Glutamatergic neuron (in vitro differentiated cells): Measurements from ENCODE around the gene SKA2. TPM values are rescaled to one million over a fixed set of nuclear protein-coding genes. Genes with fewer than 3 reads are reported as not detected.
A peak's percentile ranks its signal among the peaks of the same experiment; 100 is the strongest.

Source experiments
- DNase-seq: peaks from one replicate; pipeline ENCODE4 v3.0.0; 2022
- H3K27ac Mint-ChIP-seq: one replicate; pipeline ENCODE4 v1.8.0; 2020; ENCODE audit warnings: mild to moderate bottlenecking, mixed read lengths, inconsistent platforms; ENCODE audit not compliant: unreplicated experiment
- H3K27me3 Mint-ChIP-seq: one replicate; pipeline ENCODE4 v1.8.0; 2020; ENCODE audit warnings: mild to moderate bottlenecking, moderate library complexity, mixed read lengths, inconsistent platforms; ENCODE audit not compliant: unreplicated experiment
- H3K36me3 Mint-ChIP-seq: one replicate; pipeline ENCODE4 v1.8.0; 2020; ENCODE audit warnings: mild to moderate bottlenecking, mixed read lengths, inconsistent platforms; ENCODE audit not compliant: unreplicated experiment
- H3K4me1 Mint-ChIP-seq: one replicate; pipeline ENCODE4 v1.8.0; 2020; ENCODE audit warnings: mild to moderate bottlenecking, low read depth, mixed read lengths, inconsistent platforms; ENCODE audit not compliant: unreplicated experiment
- H3K4me3 Mint-ChIP-seq: one replicate; pipeline ENCODE4 v1.8.0; 2020; ENCODE audit warnings: mild to moderate bottlenecking, mixed read lengths, inconsistent platforms; ENCODE audit not compliant: unreplicated experiment
- H3K9me3 Mint-ChIP-seq: one replicate; pipeline ENCODE4 v1.8.0; 2020; ENCODE audit warnings: mild to moderate bottlenecking, moderate library complexity, mixed read lengths, inconsistent platforms; ENCODE audit not compliant: unreplicated experiment
- total RNA-seq: library from RNA; stranded (reverse); fragmentation: NEBNext Ultra II Directional; extraction: Animal tissue kit (Norgen Biotek cat#: 25700); gene quantifications from one replicate; pipeline ENCODE4 v1.2.1, GENCODE V29; 2021; ENCODE audit not compliant: unreplicated experiment
- TF ChIP-seq, protein P1 (sequence below): fragments of 200-600 bp; sonication (generic); IDR thresholded peaks from one replicate; pipeline ENCODE4 v1.5.0; 2021; ENCODE audit not compliant: partially characterized antibody, unreplicated experiment

SKA2 gene
- total RNA-seq, 1 donor from 2014 or later = 65.9 TPM

DNA sequence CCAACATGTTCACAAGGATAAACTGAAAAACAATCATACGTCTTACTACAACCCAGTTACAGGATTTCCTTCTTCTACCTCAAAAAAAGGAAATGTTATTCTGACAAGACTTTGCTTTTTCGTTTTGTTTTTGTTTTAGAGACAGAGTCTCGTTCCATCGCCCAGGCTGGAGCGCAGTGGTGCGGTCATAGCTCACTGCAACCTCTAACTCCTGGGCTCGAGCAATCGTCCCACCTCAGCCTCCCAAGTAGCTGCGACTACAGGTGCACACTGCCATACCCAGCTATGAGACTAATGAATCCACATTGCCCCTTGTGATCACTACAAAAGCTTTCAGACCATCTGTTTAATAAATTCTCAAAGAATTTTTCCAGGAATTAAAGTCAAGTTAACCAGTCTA, 39.5 kb downstream of the SKA2 start:
- H3K9me3 Mint-ChIP-seq = no peaks in the 10 kb centered on the region
- H3K4me1 Mint-ChIP-seq = no peaks in the 10 kb centered on the region
- no peaks in the 10 kb centered on the region for H3K36me3 Mint-ChIP-seq
- H3K4me3 Mint-ChIP-seq = no peak overlapping the region
- no peaks in the 10 kb centered on the region for H3K27me3 Mint-ChIP-seq
- H3K27ac Mint-ChIP-seq = no peak overlapping the region
- TF ChIP-seq, protein P1, sequence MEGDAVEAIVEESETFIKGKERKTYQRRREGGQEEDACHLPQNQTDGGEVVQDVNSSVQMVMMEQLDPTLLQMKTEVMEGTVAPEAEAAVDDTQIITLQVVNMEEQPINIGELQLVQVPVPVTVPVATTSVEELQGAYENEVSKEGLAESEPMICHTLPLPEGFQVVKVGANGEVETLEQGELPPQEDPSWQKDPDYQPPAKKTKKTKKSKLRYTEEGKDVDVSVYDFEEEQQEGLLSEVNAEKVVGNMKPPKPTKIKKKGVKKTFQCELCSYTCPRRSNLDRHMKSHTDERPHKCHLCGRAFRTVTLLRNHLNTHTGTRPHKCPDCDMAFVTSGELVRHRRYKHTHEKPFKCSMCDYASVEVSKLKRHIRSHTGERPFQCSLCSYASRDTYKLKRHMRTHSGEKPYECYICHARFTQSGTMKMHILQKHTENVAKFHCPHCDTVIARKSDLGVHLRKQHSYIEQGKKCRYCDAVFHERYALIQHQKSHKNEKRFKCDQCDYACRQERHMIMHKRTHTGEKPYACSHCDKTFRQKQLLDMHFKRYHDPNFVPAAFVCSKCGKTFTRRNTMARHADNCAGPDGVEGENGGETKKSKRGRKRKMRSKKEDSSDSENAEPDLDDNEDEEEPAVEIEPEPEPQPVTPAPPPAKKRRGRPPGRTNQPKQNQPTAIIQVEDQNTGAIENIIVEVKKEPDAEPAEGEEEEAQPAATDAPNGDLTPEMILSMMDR = no peak
- no peak for DNase-seq

DNA sequence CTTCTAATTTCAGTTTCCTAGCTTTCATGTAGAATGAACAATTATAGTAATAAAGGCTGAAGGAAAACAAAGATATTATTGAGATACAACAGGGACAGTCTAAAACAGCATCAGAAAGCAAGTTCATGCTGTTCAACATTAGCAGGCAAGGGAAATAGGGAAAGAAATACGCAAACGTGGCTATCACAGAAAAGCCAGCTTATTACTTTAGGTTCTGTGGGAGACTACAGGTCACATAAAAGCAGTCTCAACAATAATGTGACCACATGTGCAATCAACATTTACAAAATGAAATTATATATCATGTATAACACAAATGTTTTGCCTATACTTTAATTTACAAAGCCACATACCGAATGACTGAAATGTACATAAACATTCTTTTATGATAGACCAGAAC, 43.4 kb downstream of the SKA2 start:
- no peaks in the 10 kb centered on the region for H3K36me3 Mint-ChIP-seq

DNA sequence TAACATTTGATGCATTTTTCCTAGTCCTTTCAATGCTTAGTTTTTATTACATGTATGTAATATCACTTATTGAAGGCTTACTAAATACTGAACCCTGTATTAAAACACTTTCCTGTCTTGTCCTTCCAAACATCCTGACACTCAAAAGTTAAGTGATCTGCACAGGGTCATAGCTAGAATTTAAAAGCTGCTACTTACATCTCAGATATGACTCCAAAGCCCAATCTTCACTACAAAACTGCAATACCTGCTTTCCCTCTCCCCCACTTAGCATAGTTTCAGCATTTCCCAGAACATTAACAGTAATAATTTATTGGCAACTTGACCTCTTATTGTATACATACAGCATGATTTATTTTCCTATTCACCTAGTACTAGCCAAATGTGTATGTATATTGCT, 44.0 kb downstream of the SKA2 start:
- DNase-seq = no peak
- no peaks in the 10 kb centered on the region for H3K4me1 Mint-ChIP-seq
- peaks cover 3% of the 10 kb centered on the region for H3K27me3 Mint-ChIP-seq
- TF ChIP-seq, protein P1 = no peak
- peaks cover 7% of the 10 kb centered on the region for H3K9me3 Mint-ChIP-seq
- no peak overlapping the region for H3K27ac Mint-ChIP-seq
- H3K4me3 Mint-ChIP-seq = no peak overlapping the region
- H3K36me3 Mint-ChIP-seq = no peaks in the 10 kb centered on the region

More for the DNA sequence above, 43.4 kb downstream of the SKA2 start:
- TF ChIP-seq, protein P1 = no peak
- H3K4me1 Mint-ChIP-seq = no peaks in the 10 kb centered on the region
- H3K9me3 Mint-ChIP-seq = peaks cover 7% of the 10 kb centered on the region
- H3K4me3 Mint-ChIP-seq = no peak overlapping the region
- no peak overlapping the region for H3K27ac Mint-ChIP-seq
- peaks cover 3% of the 10 kb centered on the region for H3K27me3 Mint-ChIP-seq
- no peak for DNase-seq

DNA sequence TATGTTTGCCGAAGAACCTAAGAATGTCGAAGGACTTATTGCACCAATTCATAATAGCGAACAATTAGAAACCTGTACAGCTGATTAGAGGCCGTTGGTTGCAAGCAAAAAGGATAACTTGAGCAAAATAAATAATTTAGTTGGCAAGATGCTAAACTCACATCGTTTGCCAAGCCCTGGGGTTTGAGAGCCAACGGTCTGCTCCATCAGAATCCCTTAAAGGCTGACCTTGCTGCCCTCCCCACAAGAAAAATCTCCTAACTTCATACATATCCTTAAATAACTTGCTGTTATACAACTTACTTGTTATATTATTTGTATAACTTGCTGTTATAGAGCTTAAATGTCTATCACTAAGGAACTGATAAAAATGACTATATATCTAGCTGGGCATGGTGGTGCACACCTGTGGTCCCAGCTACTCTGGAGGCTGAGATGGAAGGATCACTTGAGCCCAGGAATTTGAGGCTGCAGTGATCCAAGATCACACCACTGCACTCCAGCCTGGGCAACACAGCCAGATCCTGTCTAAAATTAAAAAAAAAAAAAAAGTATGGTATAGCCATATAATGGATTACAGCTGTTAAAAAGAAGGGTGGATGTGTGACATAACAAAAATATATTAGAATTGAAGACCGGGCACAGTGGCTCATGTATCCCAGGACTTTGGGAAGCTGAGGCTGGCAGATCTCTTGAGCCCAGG, 46.4 kb downstream of the SKA2 start:
- no peaks in the 10 kb centered on the region for H3K4me1 Mint-ChIP-seq
- TF ChIP-seq, protein P1 = no peak
- H3K27me3 Mint-ChIP-seq = peaks cover 3% of the 10 kb centered on the region
- H3K9me3 Mint-ChIP-seq = peaks cover 7% of the 10 kb centered on the region
- H3K36me3 Mint-ChIP-seq = no peaks in the 10 kb centered on the region
- no peak overlapping the region for H3K27ac Mint-ChIP-seq
- DNase-seq = no peak
- H3K4me3 Mint-ChIP-seq = no peak overlapping the region

DNA sequence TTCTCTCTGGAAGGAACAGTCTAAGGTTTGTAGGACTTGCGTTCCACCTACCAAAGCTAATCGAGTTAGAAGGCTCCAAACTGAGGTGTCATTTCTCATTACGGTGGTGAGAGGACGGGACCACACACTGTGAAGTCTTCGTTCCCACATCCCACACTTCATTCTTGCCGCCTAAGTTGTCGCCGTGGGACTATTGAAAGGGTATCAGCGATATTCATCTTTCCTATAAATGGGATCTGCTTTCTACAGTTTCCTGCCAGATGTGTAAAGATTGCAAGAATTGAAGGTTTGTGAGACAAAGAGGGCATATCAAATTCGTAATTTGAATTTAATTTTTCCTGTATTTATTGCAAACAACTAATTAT, 47.7 kb downstream of the SKA2 start:
- H3K27ac Mint-ChIP-seq = peak overlapping the region; percentile 60
- TF ChIP-seq, protein P1 = no peak

More for the DNA sequence above, 47.7 kb downstream of the SKA2 start:
- H3K9me3 Mint-ChIP-seq = peaks cover 7% of the 10 kb centered on the region
- H3K27me3 Mint-ChIP-seq = peaks cover 3% of the 10 kb centered on the region
- peak overlapping the region; percentile 91 for H3K4me3 Mint-ChIP-seq
- no peak for DNase-seq
- no peaks in the 10 kb centered on the region for H3K36me3 Mint-ChIP-seq
- no peaks in the 10 kb centered on the region for H3K4me1 Mint-ChIP-seq
